Effector memory CD4-positive, alpha-beta T cell (primary cell): ENCODE results near the gene CDH18.

Experiments used
- DNase-seq, 3 donors: peaks; one replicate each; pipeline ENCODE4 v3.0.0-alpha.2; 2020
- H3K27ac ChIP-seq: 2 replicates; pipeline ENCODE4 v1.7.0; 2013; ENCODE audit warnings: mild to moderate bottlenecking, low read length, moderate library complexity; ENCODE audit not compliant: insufficient read depth, poor library complexity, severe bottlenecking
- H3K27me3 ChIP-seq: replicated peaks from 2 replicates; pipeline ENCODE4 v1.7.0; 2013; ENCODE audit warnings: mild to moderate bottlenecking, low read length; ENCODE audit not compliant: insufficient read depth, control insufficient read depth, poor library complexity, severe bottlenecking
- H3K36me3 ChIP-seq: 2 replicates; pipeline ENCODE4 v1.7.0; 2013; ENCODE audit warnings: mild to moderate bottlenecking, low read length, moderate library complexity; ENCODE audit not compliant: control insufficient read depth, insufficient read depth
- H3K4me1 ChIP-seq: 2 replicates; pipeline ENCODE4 v1.7.0; 2013; ENCODE audit warnings: low read length, mild to moderate bottlenecking; ENCODE audit not compliant: control insufficient read depth, insufficient read depth, poor library complexity, severe bottlenecking
- H3K4me3 ChIP-seq: 2 replicates; pipeline ENCODE4 v1.7.0; 2013; ENCODE audit warnings: low read length, low read depth, mild to moderate bottlenecking; ENCODE audit not compliant: insufficient read depth, poor library complexity, severe bottlenecking
- H3K9me3 ChIP-seq: 2 replicates; pipeline ENCODE4 v1.7.0; 2013; ENCODE audit warnings: mild to moderate bottlenecking, low read length, moderate library complexity; ENCODE audit not compliant: control insufficient read depth

CDH18 gene

DNA sequence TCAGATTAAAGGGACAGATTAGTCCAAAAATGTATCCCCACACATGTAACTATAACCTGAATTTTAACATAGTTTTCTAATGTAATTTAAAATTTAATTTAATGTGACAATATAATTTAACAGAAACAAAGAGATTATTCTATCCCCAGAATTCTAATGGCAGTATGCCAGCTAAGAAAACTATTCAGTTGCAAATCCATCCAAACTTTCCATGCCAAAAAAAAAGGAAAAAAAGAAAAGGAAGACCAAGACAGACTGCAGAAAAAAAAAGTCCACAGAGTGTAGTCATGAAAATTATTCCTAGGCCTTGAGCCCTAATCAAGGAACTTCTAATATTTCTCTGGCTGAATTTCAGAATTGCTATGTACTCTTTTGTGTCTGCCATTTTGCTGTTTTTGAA, 217.6 kb downstream of the CDH18 start:
- H3K27me3 ChIP-seq = no peaks in the 10 kb centered on the region
- no peak overlapping the region for H3K4me3 ChIP-seq
- no peaks in the 10 kb centered on the region for H3K9me3 ChIP-seq
- DNase-seq = no peak
- no peak overlapping the region for H3K27ac ChIP-seq
- no peaks in the 10 kb centered on the region for H3K36me3 ChIP-seq
- no peaks in the 10 kb centered on the region for H3K4me1 ChIP-seq

DNA sequence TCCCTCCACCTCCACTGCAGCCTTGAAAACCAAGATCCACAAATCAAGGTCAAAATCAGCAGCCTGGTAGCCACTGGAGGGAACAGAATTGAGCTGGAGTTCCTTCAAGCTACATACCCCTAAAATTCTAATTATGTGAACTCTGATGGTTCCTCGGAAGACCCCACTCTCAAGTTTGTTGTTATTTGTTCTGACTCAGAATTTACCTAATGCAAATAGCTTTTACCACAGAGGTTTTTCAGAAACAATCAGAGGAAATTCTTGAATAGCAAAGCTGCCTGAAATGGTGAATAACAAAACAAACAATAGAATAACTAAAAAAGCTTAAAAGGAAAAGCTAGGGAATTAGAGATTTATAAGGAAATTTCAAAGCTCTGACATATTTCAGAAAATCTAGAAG, 220.0 kb downstream of the CDH18 start:
- H3K4me1 ChIP-seq = no peaks in the 10 kb centered on the region

DNA sequence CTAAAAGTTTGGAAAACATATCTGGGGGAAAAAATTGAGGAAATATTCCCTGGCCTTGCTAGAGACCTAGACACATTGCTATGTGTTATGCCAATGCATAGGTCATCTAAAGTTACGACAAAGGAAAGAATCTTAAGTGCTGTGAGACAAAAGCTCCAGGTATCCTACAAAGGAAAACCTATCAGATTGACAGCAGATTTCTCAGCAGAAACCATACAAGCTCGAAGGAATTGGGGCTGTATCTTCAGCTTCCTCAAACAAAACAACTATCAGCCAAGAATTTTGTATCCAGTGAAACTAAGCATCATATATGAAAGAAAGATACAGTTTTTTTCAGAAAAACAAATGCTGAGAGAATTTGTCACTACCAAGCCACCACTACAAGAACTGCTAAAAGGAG, 234.4 kb downstream of the CDH18 start:
- H3K27me3 ChIP-seq = no peaks in the 10 kb centered on the region
- H3K27ac ChIP-seq = no peak overlapping the region
- no peaks in the 10 kb centered on the region for H3K9me3 ChIP-seq
- no peaks in the 10 kb centered on the region for H3K4me1 ChIP-seq
- H3K36me3 ChIP-seq = no peaks in the 10 kb centered on the region
- DNase-seq = no peak
- H3K4me3 ChIP-seq = no peak overlapping the region

More for the DNA sequence above, 220.0 kb downstream of the CDH18 start:
- DNase-seq = no peak
- Histone ChIP-seq H3K27me3 (no peaks in the 10 kb centered on the region), H3K36me3 (no peaks in the 10 kb centered on the region), H3K9me3 (no peaks in the 10 kb centered on the region), H3K4me3 (no peak overlapping the region), H3K27ac (no peak overlapping the region)

DNA sequence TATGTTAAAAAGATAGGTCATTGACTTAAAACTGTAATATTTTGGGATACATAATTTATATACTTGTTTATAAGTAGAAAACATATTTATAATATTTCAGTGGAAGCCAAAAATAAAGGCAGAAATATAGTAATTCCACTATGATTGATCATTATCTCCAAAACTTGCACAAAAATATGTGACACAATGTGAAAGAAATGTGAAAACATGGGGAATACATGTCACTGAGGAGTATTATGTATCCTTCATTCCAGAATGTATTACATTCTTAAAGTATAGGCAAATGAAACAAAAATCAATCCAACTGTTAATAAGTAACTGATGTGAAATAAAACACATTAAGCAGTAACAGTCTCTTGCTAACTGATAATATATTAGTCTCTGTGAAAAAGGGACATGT, 236.7 kb downstream of the CDH18 start:
- no peaks in the 10 kb centered on the region for H3K4me1 ChIP-seq
- H3K9me3 ChIP-seq = no peaks in the 10 kb centered on the region
- no peaks in the 10 kb centered on the region for H3K27me3 ChIP-seq

DNA sequence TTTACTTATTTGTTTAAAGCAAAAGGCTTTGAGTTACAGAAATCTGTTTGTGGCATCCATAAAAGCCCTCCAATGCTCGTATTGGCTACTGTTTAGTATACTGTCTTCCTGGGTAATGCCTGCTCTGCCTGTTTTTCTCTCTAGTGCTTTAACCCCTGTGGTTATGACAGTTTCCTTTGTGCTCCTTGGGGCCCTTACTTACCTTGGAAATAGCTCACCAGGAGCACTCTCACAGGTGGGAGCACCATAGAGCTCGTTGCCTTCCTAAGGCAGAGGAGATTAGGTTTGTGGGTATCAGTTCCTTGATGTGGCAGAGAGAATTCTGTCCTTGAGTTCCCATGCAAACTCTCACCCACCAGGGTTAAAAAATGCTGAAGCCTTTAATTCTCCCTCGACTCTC, 242.8 kb downstream of the CDH18 start:
- Histone ChIP-seq H3K27me3 (no peaks in the 10 kb centered on the region), H3K9me3 (no peaks in the 10 kb centered on the region), H3K27ac (no peak overlapping the region), H3K4me1 (no peaks in the 10 kb centered on the region), H3K4me3 (no peak overlapping the region), H3K36me3 (no peaks in the 10 kb centered on the region)
- no peak for DNase-seq

More for the DNA sequence above, 236.7 kb downstream of the CDH18 start:
- H3K27ac ChIP-seq = no peak overlapping the region
- DNase-seq = no peak
- no peak overlapping the region for H3K4me3 ChIP-seq
- H3K36me3 ChIP-seq = no peaks in the 10 kb centered on the region

DNA sequence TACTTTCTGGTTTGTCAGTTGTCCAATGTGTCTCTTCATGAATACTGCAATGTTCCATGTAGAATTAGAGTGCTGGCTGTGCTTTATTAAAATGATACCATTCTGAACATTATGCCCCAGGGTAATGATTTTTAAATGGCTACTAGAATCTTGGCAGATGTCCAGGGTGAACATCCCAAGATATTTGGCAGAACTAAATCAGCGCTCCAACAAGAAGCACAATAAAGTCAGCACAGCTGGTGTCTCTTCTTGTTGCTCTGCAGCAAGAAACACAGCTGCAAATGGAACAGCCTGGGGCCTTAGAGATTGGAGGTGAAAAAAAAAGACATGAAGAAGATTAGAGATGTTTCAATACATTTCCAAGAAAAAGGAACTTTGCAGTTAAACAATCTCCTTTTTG, 248.3 kb downstream of the CDH18 start:
- Histone ChIP-seq H3K27ac (no peak overlapping the region), H3K4me1 (no peaks in the 10 kb centered on the region), H3K4me3 (no peak overlapping the region), H3K27me3 (no peaks in the 10 kb centered on the region), H3K36me3 (no peaks in the 10 kb centered on the region), H3K9me3 (no peaks in the 10 kb centered on the region)
- DNase-seq = no peak

DNA sequence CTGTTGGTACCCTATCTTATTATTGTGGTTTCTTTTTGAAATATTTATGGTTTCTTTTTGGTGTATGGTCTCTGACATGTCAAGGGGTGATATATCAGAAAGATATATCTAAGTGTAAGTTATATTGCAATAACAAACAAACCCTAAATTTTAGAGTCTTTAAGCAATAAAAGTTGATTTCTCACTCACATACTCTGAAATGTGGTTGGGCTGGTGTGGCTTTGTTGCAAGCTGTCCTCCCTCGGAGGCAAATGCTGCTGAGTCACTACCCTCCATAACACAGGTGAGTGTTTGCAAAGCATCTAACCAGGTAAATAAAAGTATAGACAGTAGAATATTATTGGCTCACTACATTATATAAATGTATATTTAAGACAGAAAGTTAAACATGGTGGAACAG, 253.2 kb downstream of the CDH18 start:
- H3K9me3 ChIP-seq = no peaks in the 10 kb centered on the region
- DNase-seq = no peak
- H3K4me1 ChIP-seq = no peaks in the 10 kb centered on the region
- no peak overlapping the region for H3K27ac ChIP-seq
- H3K4me3 ChIP-seq = no peak overlapping the region
- H3K36me3 ChIP-seq = no peaks in the 10 kb centered on the region
- no peaks in the 10 kb centered on the region for H3K27me3 ChIP-seq

DNA sequence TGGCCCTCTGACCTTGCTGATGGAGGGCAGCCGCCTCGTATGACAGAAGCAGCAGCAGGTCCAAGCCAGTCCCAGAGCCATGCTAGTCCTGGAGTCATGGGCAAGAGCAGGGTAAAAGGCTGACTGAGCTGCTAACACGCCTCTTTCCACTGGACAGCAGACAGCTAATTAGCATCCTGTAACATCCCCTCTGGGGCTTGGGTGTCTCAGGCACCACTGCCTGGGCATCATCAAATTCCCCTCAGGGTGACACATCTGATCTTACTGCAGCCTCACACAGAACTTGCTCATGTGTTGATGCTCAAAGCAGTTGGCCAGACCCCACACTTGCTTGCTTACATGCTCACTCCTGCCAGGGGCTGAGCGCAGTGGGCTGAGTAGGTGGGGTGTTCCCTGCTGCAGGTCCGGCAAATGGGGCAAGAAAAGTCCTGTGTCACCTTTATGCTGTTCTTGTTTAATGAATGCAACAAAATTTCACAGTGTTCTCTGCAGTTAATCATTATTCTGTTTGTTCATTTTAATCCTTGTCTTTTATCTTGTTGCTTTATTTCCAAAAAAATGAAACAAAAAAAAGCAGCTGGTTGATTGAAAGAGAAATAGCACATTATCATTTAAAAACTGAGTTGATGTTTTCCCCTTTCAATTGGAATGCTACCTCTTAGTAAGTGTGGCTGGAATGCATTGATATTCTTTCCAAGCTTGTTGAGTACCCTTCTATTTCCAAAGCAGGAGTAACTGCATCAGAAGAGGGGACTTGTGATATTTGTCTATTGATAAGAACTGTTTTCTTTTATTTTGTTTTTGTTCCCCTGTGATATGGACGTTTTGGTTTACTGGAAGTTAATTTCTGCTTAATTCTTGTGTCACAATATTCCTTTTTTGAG, 254.1 kb downstream of the CDH18 start:
- Histone ChIP-seq H3K4me1 (no peaks in the 10 kb centered on the region), H3K27ac (no peak overlapping the region), H3K27me3 (no peaks in the 10 kb centered on the region), H3K36me3 (no peaks in the 10 kb centered on the region), H3K9me3 (no peaks in the 10 kb centered on the region), H3K4me3 (no peak overlapping the region)
- DNase-seq = no peak

DNA sequence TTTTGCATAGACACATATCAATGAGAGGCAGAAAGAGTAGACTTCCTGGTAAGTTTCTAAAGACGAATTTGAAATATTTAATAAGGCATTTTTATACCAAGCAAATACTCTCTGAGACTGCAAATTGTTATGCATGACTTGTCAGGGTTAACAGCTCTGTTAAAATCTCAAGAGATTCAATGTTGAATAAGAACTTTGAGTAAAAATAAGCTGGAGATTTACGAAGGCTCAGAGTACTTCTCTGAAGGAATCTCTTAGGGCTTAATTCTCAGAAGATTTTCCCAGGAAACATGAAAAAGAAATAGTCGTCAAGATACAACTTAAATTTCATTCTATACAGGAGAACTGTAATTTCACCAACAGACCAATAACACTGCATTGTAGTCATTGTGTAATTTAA, 259.4 kb downstream of the CDH18 start:
- H3K27me3 ChIP-seq = no peaks in the 10 kb centered on the region
- H3K4me3 ChIP-seq = no peak overlapping the region
- H3K36me3 ChIP-seq = no peaks in the 10 kb centered on the region
- H3K4me1 ChIP-seq = no peaks in the 10 kb centered on the region
- DNase-seq = no peak
- H3K9me3 ChIP-seq = no peaks in the 10 kb centered on the region
- H3K27ac ChIP-seq = no peak overlapping the region

DNA sequence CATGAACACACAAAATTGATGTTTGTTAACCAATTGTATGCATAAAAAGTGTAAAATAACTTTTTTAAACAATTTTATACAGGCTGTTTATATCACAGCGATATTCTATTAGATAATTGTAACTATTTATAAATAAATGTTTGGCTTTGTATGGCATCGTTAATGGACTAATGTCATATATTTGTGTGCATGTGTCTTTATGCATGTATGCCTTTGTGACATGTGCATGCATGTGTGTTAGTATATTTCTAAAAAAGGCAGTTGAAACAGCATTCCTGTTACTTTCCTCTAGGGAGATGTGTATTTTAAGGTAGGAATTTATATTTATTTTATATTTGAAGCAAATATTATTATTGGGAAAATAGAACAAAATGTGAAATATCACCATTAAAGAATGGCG, 268.9 kb downstream of the CDH18 start:
- no peak overlapping the region for H3K27ac ChIP-seq
- no peaks in the 10 kb centered on the region for H3K4me1 ChIP-seq
- H3K36me3 ChIP-seq = no peaks in the 10 kb centered on the region
- no peaks in the 10 kb centered on the region for H3K27me3 ChIP-seq
- no peaks in the 10 kb centered on the region for H3K9me3 ChIP-seq
- H3K4me3 ChIP-seq = no peak overlapping the region
- DNase-seq = no peak
